ENCODE results near the gene CDH19. TPM values are rescaled to one million over a fixed set of nuclear protein-coding genes. Genes with fewer than 3 reads are reported as not detected.

The CDH19 gene
- total RNA-seq, 2 donors from 2014 or later = 1.3 to 3.9 TPM

GRCh38 chr18:66607632-66608031 lies 3.7 kb upstream of the CDH19 start:
- TF ChIP-seq POLR2A (IDR thresholded peaks at IDR 0.05) = no peak
- no peak for TF ChIP-seq CTCF (IDR thresholded peaks at IDR 0.05)
- Histone ChIP-seq H3K27me3 (no peaks in the 10 kb centered on the region), H3K27ac (no peak overlapping the region), H3K4me3 (no peak overlapping the region), H3K9me3 (no peaks in the 10 kb centered on the region), H3K36me3 (replicated peaks in 1 of 2; ENCODE audit: insufficient read depth in 1 of 2, low read depth in 2 of 2) (no peaks in the 10 kb centered on the region), H3K4me1 (no peaks in the 10 kb centered on the region)
- intact Hi-C loops (cut with DNase I) = no loop called here
- ATAC-seq (no peak), DNase-seq (no peak)
- 93 to 95% methylated on average over 6 of the region's 6 CpGs for WGBS, 2 donors

GRCh38 chr18:66601649-66602048 lies 2.2 kb downstream of the CDH19 start:
- H3K36me3 ChIP-seq (replicated peaks in 1 of 2; ENCODE audit: insufficient read depth in 1 of 2, low read depth in 2 of 2) = no peaks in the 10 kb centered on the region
- no peaks in the 10 kb centered on the region for H3K9me3 ChIP-seq
- no peak for ATAC-seq
- WGBS, 2 donors = 37 to 44% methylated on average over 3 of the region's 3 CpGs
- H3K4me1 ChIP-seq = no peaks in the 10 kb centered on the region
- H3K4me3 ChIP-seq = no peak overlapping the region
- no peak for DNase-seq
- TF ChIP-seq POLR2A (IDR thresholded peaks at IDR 0.05) (no peak), CTCF (IDR thresholded peaks at IDR 0.05) (no peak)
- intact Hi-C loops (cut with DNase I) = no loop called here
- H3K27me3 ChIP-seq = no peaks in the 10 kb centered on the region
- no peak overlapping the region for H3K27ac ChIP-seq

GRCh38 chr18:66599190-66599589 lies 4.7 kb downstream of the CDH19 start:
- H3K27me3 ChIP-seq = no peaks in the 10 kb centered on the region
- ATAC-seq (no peak), DNase-seq (no peak)
- H3K4me3 ChIP-seq = no peak overlapping the region
- intact Hi-C loops (cut with DNase I) = no loop called here
- no peaks in the 10 kb centered on the region for H3K9me3 ChIP-seq
- no peak for TF ChIP-seq POLR2A (IDR thresholded peaks at IDR 0.05)
- TF ChIP-seq CTCF (IDR thresholded peaks at IDR 0.05) = no peak
- no peaks in the 10 kb centered on the region for H3K4me1 ChIP-seq
- no peaks in the 10 kb centered on the region for H3K36me3 ChIP-seq (replicated peaks in 1 of 2; ENCODE audit: insufficient read depth in 1 of 2, low read depth in 2 of 2)
- WGBS, 2 donors = 37 to 45% methylated on average over 3 of the region's 3 CpGs
- no peak overlapping the region for H3K27ac ChIP-seq

- Histone ChIP-seq H3K4me3 (no peak overlapping the region), H3K27me3 (no peaks in the 10 kb centered on the region), H3K36me3 (replicated peaks in 1 of 2; ENCODE audit: insufficient read depth in 1 of 2, low read depth in 2 of 2) (no peaks in the 10 kb centered on the region), H3K9me3 (no peaks in the 10 kb centered on the region), H3K4me1 (no peaks in the 10 kb centered on the region), H3K27ac (no peak overlapping the region)
- intact Hi-C loops (cut with DNase I) = no loop called here
- TF ChIP-seq CTCF (IDR thresholded peaks at IDR 0.05) = no peak
- no peak for ATAC-seq
- DNase-seq = no peak
- WGBS, 2 donors = 62 to 70% methylated on average over 4 of the region's 4 CpGs
Measured at GRCh38 chr18:66587430-66587829, 16.5 kb downstream of the CDH19 start.

- no peak overlapping the region for H3K27ac ChIP-seq
- H3K4me3 ChIP-seq = no peak overlapping the region
- ATAC-seq = no peak
- intact Hi-C loops (cut with DNase I) = no loop called here
- no peaks in the 10 kb centered on the region for H3K9me3 ChIP-seq
- H3K36me3 ChIP-seq (replicated peaks in 1 of 2; ENCODE audit: insufficient read depth in 1 of 2, low read depth in 2 of 2) = no peaks in the 10 kb centered on the region
- H3K27me3 ChIP-seq = no peaks in the 10 kb centered on the region
- H3K4me1 ChIP-seq = no peaks in the 10 kb centered on the region
- DNase-seq = no peak
- TF ChIP-seq POLR2A (IDR thresholded peaks at IDR 0.05) = no peak
- no peak for TF ChIP-seq CTCF (IDR thresholded peaks at IDR 0.05)
Measured at GRCh38 chr18:66582211-66582610, 21.7 kb downstream of the CDH19 start.
